ENCODE measurements around the gene PRKG1.

PRKG1 gene

DNA sequence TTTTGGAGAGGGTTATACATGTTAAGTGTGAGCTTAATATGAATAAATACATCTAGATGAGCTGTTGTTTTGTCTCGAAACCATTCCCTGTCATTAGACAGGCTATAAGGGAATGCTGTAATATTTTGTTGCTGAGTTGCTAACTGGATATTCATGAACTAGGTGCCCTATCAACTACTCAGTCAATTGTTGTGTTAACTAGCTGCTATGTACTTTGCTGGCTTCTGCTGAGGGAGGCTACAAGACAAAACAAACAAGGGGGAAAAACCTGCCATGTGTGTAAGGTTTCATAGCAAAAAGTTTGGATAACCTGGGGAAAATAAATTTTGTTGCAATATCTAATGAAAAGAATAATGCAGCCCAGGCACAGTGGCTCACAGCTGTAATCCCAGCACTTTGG is 514.7 kb downstream of the PRKG1 start:
- DNase-seq (ENCODE audit: low read depth), result no peak
- H3K4me3 ChIP-seq (ENCODE audit: low read length), result no peak overlapping the region
- TF ChIP-seq, protein P1, sequence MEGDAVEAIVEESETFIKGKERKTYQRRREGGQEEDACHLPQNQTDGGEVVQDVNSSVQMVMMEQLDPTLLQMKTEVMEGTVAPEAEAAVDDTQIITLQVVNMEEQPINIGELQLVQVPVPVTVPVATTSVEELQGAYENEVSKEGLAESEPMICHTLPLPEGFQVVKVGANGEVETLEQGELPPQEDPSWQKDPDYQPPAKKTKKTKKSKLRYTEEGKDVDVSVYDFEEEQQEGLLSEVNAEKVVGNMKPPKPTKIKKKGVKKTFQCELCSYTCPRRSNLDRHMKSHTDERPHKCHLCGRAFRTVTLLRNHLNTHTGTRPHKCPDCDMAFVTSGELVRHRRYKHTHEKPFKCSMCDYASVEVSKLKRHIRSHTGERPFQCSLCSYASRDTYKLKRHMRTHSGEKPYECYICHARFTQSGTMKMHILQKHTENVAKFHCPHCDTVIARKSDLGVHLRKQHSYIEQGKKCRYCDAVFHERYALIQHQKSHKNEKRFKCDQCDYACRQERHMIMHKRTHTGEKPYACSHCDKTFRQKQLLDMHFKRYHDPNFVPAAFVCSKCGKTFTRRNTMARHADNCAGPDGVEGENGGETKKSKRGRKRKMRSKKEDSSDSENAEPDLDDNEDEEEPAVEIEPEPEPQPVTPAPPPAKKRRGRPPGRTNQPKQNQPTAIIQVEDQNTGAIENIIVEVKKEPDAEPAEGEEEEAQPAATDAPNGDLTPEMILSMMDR (conservative IDR thresholded peaks at IDR 0.05; ENCODE audit: low read length), result no peak

DNA sequence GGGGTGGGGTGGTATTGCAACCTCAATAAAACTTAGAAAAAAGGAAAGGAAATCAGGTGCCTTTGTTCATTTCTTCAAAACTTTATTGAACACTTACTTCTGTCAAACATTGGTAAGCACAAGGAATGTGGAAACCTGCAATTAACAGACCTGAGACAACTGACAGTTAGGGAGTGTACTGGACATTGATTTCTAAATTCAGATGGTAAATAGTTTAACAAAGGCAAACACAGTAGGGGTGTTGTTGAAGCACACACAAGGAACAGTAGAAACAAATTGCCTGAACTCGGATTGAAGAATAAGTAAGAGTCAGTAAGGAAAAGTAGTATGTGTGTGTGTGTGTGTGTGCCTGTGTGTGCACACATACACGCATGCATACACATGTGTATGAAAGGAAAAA is 516.5 kb downstream of the PRKG1 start:
- TF ChIP-seq, protein P1 (conservative IDR thresholded peaks at IDR 0.05; ENCODE audit: low read length), result no peak
- H3K4me3 ChIP-seq (ENCODE audit: low read length), result no peak overlapping the region
- DNase-seq (ENCODE audit: low read depth), result no peak

DNA sequence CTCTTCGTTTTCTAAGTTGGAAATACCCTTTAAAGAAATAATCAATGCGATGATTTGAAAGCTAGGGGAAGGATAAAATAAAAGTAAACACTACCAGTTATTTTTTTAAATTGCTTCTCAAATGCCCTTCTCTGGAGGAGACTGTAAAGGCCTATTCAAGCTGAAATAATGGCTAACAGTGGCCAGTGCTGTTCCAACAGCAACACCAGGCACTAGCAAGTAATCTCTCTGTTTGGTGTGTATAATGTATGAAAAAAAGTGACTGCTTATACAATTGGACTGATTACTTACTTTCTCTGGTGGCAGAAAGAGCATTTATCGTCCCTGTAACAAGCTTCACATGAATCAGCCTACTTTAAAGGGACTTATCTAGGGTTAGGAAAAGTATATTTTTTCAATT is 522.4 kb downstream of the PRKG1 start:
- no peak overlapping the region for H3K4me3 ChIP-seq (ENCODE audit: low read length)
- TF ChIP-seq, protein P1 (conservative IDR thresholded peaks at IDR 0.05; ENCODE audit: low read length), result no peak
- no peak for DNase-seq (ENCODE audit: low read depth)

DNA sequence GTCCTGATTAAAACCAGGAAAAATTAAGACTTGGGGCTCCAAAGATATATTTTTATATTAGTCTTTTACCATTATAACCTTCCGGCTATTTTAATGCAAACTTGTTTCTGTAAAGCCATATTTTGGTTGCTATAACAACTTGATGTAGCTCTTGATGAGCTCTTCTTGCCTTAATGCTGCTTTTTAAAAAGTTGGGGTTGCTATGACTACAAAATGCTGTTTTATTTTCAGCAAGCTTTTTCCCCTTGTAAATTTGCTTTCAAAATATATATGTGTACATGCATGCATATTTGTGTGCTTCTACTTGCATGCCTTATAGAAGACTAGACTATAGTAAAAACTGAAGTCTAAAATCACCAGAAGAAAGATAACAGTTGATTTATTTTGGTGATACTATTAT is 525.4 kb downstream of the PRKG1 start:
- no peak for DNase-seq (ENCODE audit: low read depth)
- TF ChIP-seq, protein P1 (conservative IDR thresholded peaks at IDR 0.05; ENCODE audit: low read length), result no peak

DNA sequence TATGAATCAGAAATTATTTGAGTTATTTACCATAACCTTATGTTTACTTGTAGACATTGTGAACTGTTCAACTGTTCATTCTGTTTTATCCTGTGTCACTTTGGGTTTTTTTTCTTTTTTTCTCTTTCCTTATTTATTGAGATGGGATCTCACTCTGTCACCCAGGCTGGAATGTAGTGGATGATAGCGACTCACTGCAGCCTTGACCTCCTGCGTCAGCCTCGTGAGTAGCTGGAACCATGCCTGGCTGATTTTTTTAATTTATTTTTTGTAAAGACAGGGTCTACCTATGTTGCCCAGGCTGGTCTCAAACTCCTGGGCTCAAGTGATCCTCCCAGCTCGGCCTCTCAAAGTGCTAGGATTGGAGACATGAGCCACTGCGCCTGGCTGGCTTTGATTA is 528.0 kb downstream of the PRKG1 start:
- DNase-seq (ENCODE audit: low read depth), result peak; percentile 9

More for the DNA sequence above, 525.4 kb downstream of the PRKG1 start:
- H3K4me3 ChIP-seq (ENCODE audit: low read length), result no peak overlapping the region

DNA sequence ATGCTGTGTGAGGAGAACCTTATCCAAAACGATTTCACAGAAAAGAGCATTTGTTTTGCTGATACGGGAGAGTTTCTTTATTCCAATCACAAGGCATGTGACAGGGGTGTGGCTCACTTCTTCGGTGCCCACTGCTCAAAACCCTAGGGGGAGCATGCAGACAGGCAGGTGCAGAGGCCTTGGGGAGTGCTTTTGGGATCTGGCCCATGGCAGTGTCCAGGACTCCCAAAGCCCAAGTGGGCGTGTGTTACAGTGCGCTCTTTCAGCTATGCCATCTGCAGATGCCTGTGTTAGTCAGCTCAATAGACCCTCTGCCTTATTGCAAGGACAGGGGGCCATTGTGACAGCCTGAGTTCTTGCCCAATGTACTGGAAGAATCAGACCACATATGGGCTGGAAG is 530.3 kb downstream of the PRKG1 start:
- no peak overlapping the region for H3K4me3 ChIP-seq (ENCODE audit: low read length)
- TF ChIP-seq, protein P1 (conservative IDR thresholded peaks at IDR 0.05; ENCODE audit: low read length), result no peak
- DNase-seq (ENCODE audit: low read depth), result no peak

More for the DNA sequence above, 528.0 kb downstream of the PRKG1 start:
- TF ChIP-seq, protein P1 (conservative IDR thresholded peaks at IDR 0.05; ENCODE audit: low read length), result no peak
- no peak overlapping the region for H3K4me3 ChIP-seq (ENCODE audit: low read length)

DNA sequence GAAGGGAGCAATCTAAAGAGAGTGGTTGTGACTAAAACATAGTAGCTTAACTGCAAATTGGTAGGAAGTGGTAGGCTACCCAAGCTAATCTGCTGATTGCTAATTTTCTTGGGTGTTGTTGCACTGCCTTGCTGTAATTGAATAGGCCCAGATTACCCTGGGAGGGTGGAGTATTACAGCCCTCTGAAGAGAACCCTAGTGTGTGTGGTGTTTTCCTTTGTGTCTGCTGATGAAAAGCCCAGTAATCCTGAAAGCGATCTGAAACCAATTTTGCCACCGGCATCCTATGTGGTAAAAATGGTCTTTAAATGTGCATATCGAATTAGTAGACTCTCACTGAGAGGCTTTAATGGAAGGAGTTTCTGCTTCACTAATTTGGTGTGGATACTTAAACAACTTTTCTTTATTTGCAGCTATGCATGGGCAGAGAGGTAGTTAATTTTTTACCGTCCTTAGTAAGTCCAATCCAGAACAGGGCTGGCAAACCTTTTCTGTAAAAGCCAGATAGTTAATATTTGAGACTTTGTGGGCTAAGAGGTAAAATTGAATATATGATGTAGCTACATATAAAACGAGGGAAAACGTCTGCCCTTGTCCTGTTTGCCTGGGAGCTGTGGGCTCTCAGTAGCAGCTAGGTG is 532.7 kb downstream of the PRKG1 start:
- TF ChIP-seq, protein P1 (conservative IDR thresholded peaks at IDR 0.05; ENCODE audit: low read length), result no peak
- H3K4me3 ChIP-seq (ENCODE audit: low read length), result no peak overlapping the region
- DNase-seq (ENCODE audit: low read depth), result no peak

Data from AG10803 (cell line).